ENCODE data around the gene CDC42SE2. TPM values are rescaled to one million over a fixed set of nuclear protein-coding genes. Genes with fewer than 3 reads are reported as not detected.

CDC42SE2 gene
- total RNA-seq, 1 experiment from 2014 or later = 32.8 TPM

GRCh38 chr5:131296213-131296672, 32.4 kb downstream of the CDC42SE2 start:
- intact Hi-C loops (cut with micrococcal nuclease; ENCODE audit: unreplicated experiment) = no loop called here
- POLR2A ChIA-PET (ENCODE audit: unreplicated experiment) = no interaction called here
- H3K79me2 ChIP-seq (ENCODE audit: low read depth) = peaks cover 45% of the 10 kb centered on the region

GRCh38 chr5:131297886-131298285, 34.0 kb downstream of the CDC42SE2 start:
- POLR2A ChIA-PET (ENCODE audit: unreplicated experiment) = no interaction called here
- Histone ChIP-seq H3K79me2 (ENCODE audit: low read depth) (peaks cover 47% of the 10 kb centered on the region), H2AFZ (no peak overlapping the region)

More at GRCh38 chr5:131296213-131296672, 32.4 kb downstream of the CDC42SE2 start:
- H3K9me2 ChIP-seq (ENCODE audit: insufficient read depth) = no peaks in the 10 kb centered on the region
- no peak overlapping the region for H3K27ac ChIP-seq
- no peaks in the 10 kb centered on the region for H3F3A ChIP-seq (ENCODE audit: insufficient read depth, low read depth)
- no TSS peak for BruUV-seq (replicated peaks)
- peaks cover 10% of the 10 kb centered on the region; the same call in 1 of the 2 replicates for H4K20me1 ChIP-seq (ENCODE audit: insufficient read depth)
- no peak for TF ChIP-seq CTCF (conservative IDR thresholded peaks at IDR 0.05)
- no peak for TF ChIP-seq EZH2 (IDR thresholded peaks at IDR 0.05; ENCODE audit: low read depth)
- no peak overlapping the region for H3K4me3 ChIP-seq
- H3K4me1 ChIP-seq (replicated peaks; ENCODE audit: insufficient read depth) = no peaks in the 10 kb centered on the region
- H3K9me3 ChIP-seq (ENCODE audit: insufficient read depth, low read depth) = no peaks in the 10 kb centered on the region
- no peak for DNase-seq
- no peak overlapping the region for H2AFZ ChIP-seq
- H3K4me2 ChIP-seq = no peak overlapping the region
- H3K27me3 ChIP-seq (ENCODE audit: insufficient read depth, low read depth) = no peaks in the 10 kb centered on the region
- no peaks in the 10 kb centered on the region for H3K36me3 ChIP-seq (ENCODE audit: low read depth)
- CTCF ChIA-PET = no interaction called here

GRCh38 chr5:131299465-131299864, 35.6 kb downstream of the CDC42SE2 start:
- ChIA-PET POLR2A (ENCODE audit: unreplicated experiment) (no interaction called here), CTCF (no interaction called here)
- Histone ChIP-seq H3K9me3 (ENCODE audit: insufficient read depth, low read depth) (no peaks in the 10 kb centered on the region), H3K27me3 (ENCODE audit: insufficient read depth, low read depth) (no peaks in the 10 kb centered on the region), H3K4me1 (replicated peaks; ENCODE audit: insufficient read depth) (peaks cover 17% of the 10 kb centered on the region), H3K79me2 (ENCODE audit: low read depth) (peaks cover 56% of the 10 kb centered on the region), H4K20me1 (ENCODE audit: insufficient read depth) (0 out of 2 replicates have a peak, but pooled peaks cover 6% of the 10 kb centered on the region), H3K27ac (no peak overlapping the region), H3K4me2 (no peak overlapping the region), H2AFZ (no peak overlapping the region), H3K9me2 (ENCODE audit: insufficient read depth) (no peaks in the 10 kb centered on the region), H3K36me3 (ENCODE audit: low read depth) (no peaks in the 10 kb centered on the region), H3F3A (ENCODE audit: insufficient read depth, low read depth) (no peaks in the 10 kb centered on the region), H3K4me3 (no peak overlapping the region)
- intact Hi-C loops (cut with micrococcal nuclease; ENCODE audit: unreplicated experiment) = no loop called here
- no peak for TF ChIP-seq CTCF (conservative IDR thresholded peaks at IDR 0.05)
- no peak for TF ChIP-seq EZH2 (IDR thresholded peaks at IDR 0.05; ENCODE audit: low read depth)
- no TSS peak for BruUV-seq (replicated peaks)
- DNase-seq = no peak

More at GRCh38 chr5:131297886-131298285, 34.0 kb downstream of the CDC42SE2 start:
- BruUV-seq (replicated peaks) = no TSS peak
- Histone ChIP-seq H3F3A (ENCODE audit: insufficient read depth, low read depth) (no peaks in the 10 kb centered on the region), H3K27ac (no peak overlapping the region), H3K4me2 (no peak overlapping the region), H3K36me3 (ENCODE audit: low read depth) (no peaks in the 10 kb centered on the region), H4K20me1 (ENCODE audit: insufficient read depth) (0 out of 2 replicates have a peak, but pooled peaks cover 6% of the 10 kb centered on the region), H3K27me3 (ENCODE audit: insufficient read depth, low read depth) (no peaks in the 10 kb centered on the region), H3K4me3 (no peak overlapping the region), H3K4me1 (replicated peaks; ENCODE audit: insufficient read depth) (peaks cover 6% of the 10 kb centered on the region), H3K9me3 (ENCODE audit: insufficient read depth, low read depth) (no peaks in the 10 kb centered on the region), H3K9me2 (ENCODE audit: insufficient read depth) (no peaks in the 10 kb centered on the region)
- no peak for DNase-seq
- intact Hi-C loops (cut with micrococcal nuclease; ENCODE audit: unreplicated experiment) = no loop called here
- CTCF ChIA-PET = no interaction called here
- no peak for TF ChIP-seq CTCF (conservative IDR thresholded peaks at IDR 0.05)
- no peak for TF ChIP-seq EZH2 (IDR thresholded peaks at IDR 0.05; ENCODE audit: low read depth)

Measured in PC-9 (cell line).